PC-3 (cell line): ENCODE measurements around the gene ASCL2. TPM values are rescaled to one million over a fixed set of nuclear protein-coding genes. Genes with fewer than 3 reads are reported as not detected.
"Not testable (repeated sequence)": the region's sequence is repeated elsewhere in the genome, so short reads cannot be mapped to it uniquely, and the experiment has no call there.

Experiments
- ATAC-seq: fragments of 200-7000 bp; cut with Tn5 transposase; 2 replicates; pipeline ENCODE4 v1.9.1; 2020; ENCODE audit warnings: mild to moderate bottlenecking, moderate library complexity
- BruUV-seq: library from RNA; stranded (reverse); fragments of 400-500 nt; replicated peaks from 2 replicates; lab custom pipeline; 2021; lab: Mats Ljungman, UMichigan
- CTCF ChIA-PET: fragments of 300-600 bp; sonication (Branson Sonifier 250); formaldehyde crosslinking; loops from one replicate; lab custom pipeline; 2022; ENCODE audit warnings: antibody characterized with exemption; lab: Charles Lee
- POLR2A ChIA-PET: fragments of 300-600 bp; sonication (Branson Sonifier 250); formaldehyde crosslinking; loops from one replicate; lab custom pipeline; 2022; ENCODE audit warnings: antibody characterized with exemption; ENCODE audit not compliant: unreplicated experiment; lab: Charles Lee
- DNase-seq: peaks from one replicate; pipeline ENCODE4 v3.0.0-alpha.2; 2015
- H2AFZ ChIP-seq: fragments of 300-600 bp; sonication (generic); 2 replicates; pipeline ENCODE4 v1.6.0; 2016; ENCODE audit warnings: antibody characterized with exemption, low read length
- H3F3A ChIP-seq: fragments of 300-600 bp; sonication (generic); one replicate; pipeline ENCODE4 v1.6.0; 2017; ENCODE audit warnings: antibody characterized with exemption, low read length, control low read depth, mild to moderate bottlenecking; ENCODE audit not compliant: unreplicated experiment
- H3K27ac ChIP-seq: fragments of 300-600 bp; sonication (generic); 2 replicates; pipeline ENCODE4 v1.5.1; 2016; ENCODE audit warnings: mild to moderate bottlenecking, low read length
- H3K27me3 ChIP-seq: fragments of 300-600 bp; sonication (generic); 2 replicates; pipeline ENCODE4 v1.6.1; 2016; ENCODE audit warnings: low read length, mixed read lengths
- H3K36me3 ChIP-seq: fragments of 300-600 bp; sonication (generic); 2 replicates; pipeline ENCODE4 v1.6.1; 2016; ENCODE audit warnings: low read depth, mixed run types, low read length, mixed read lengths
- H3K4me1 ChIP-seq: fragments of 300-600 bp; sonication (generic); 2 replicates; pipeline ENCODE4 v1.5.1; 2016; ENCODE audit warnings: low read length; ENCODE audit not compliant: insufficient read depth
- H3K4me2 ChIP-seq: fragments of 300-600 bp; sonication (generic); 2 replicates; pipeline ENCODE4 v1.6.0; 2016; ENCODE audit warnings: low read length
- H3K4me3 ChIP-seq: fragments of 300-600 bp; sonication (generic); 2 replicates; pipeline ENCODE4 v1.5.1; 2016; ENCODE audit warnings: mild to moderate bottlenecking, low read length, mixed read lengths
- H3K79me2 ChIP-seq: fragments of 300-600 bp; sonication (generic); 2 replicates; pipeline ENCODE4 v1.6.1; 2017; ENCODE audit warnings: low read length, mixed read lengths
- H3K9ac ChIP-seq: fragments of 300-600 bp; sonication (generic); 2 replicates; pipeline ENCODE4 v1.6.0; 2016; ENCODE audit warnings: mild to moderate bottlenecking, low read length
- H3K9me2 ChIP-seq: fragments of 300-600 bp; sonication (generic); replicated peaks from 2 replicates; pipeline ENCODE4 v1.6.1; 2016; ENCODE audit warnings: mixed run types, low read length, mixed read lengths
- H3K9me3 ChIP-seq: fragments of 300-600 bp; sonication (generic); 2 replicates; pipeline ENCODE4 v1.6.1; 2016; ENCODE audit warnings: low read length, mixed read lengths
- H4K20me1 ChIP-seq: fragments of 300-600 bp; sonication (generic); 2 replicates; pipeline ENCODE4 v1.6.1; 2016; ENCODE audit warnings: low read length, mixed read lengths
- EZH2 ChIP-seq: fragments of 300-600 bp; sonication (generic); IDR thresholded peaks from one replicate; pipeline ENCODE4 v1.6.1; 2017; ENCODE audit warnings: antibody characterized with exemption, mild to moderate bottlenecking, low read length; ENCODE audit not compliant: unreplicated experiment
- EZH2phosphoT487 ChIP-seq: fragments of 300-600 bp; sonication (generic); IDR thresholded peaks from 2 replicates; pipeline ENCODE4 v1.6.1; 2018; ENCODE audit warnings: mild to moderate bottlenecking, antibody characterized with exemption, low read length, borderline replicate concordance
- intact Hi-C: fragments of 100-400 bp; cut with micrococcal nuclease; formaldehyde crosslinking; loops from 2 replicates; pipeline ENCODE4 v1.9.0; 2023
- total RNA-seq: library from RNA; depleted of rRNA; stranded (reverse); fragments of >200 nt; gene quantifications from 2 replicates; pipeline ENCODE4 v1.2.3, GENCODE V29; 2014
- TF ChIP-seq, protein P1 (sequence below): fragments of 300-600 bp; sonication (generic); conservative IDR thresholded peaks from 2 replicates; pipeline ENCODE4 v1.5.1; 2017; ENCODE audit warnings: antibody characterized with exemption, low read depth, mild to moderate bottlenecking, low read length

Gene ASCL2
- total RNA-seq, 1 experiment from 2014 or later, result 1.1 TPM

GRCh38 chr11:2247496-2247895 lies 22.9 kb downstream of the ASCL2 start:
- no TSS peak for BruUV-seq

DNA sequence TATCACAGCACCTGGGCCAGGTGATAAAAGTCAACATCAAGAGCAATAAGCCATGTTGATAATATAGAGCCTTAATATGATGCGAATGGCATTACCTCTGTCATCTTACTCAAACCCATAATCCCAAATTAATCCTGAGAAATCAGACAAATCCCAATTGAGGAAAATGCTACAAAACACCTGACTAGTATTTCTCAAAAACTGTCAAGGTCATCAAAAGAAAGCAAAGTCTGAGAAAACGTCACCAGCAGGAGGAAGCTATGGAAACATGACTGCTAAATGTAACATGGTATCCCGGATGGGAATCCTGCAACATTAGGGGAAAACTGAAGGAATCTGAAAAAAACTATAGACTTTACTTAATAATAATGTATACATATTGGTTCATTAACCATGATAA lies 29.6 kb downstream of the ASCL2 start:
- Histone ChIP-seq H4K20me1 (no peaks in the 10 kb centered on the region), H3K4me1 (no peaks in the 10 kb centered on the region), H3K4me2 (no peak overlapping the region), H3F3A (no peaks in the 10 kb centered on the region), H3K9me2 (no peaks in the 10 kb centered on the region), H3K27me3 (no peaks in the 10 kb centered on the region; the same call in 1 of the 2 replicates), H3K9me3 (peaks cover 4% of the 10 kb centered on the region; the same call in 1 of the 2 replicates), H3K9ac (no peak overlapping the region), H3K4me3 (no peak overlapping the region), H2AFZ (no peak overlapping the region), H3K36me3 (no peaks in the 10 kb centered on the region), H3K79me2 (no peaks in the 10 kb centered on the region), H3K27ac (no peak overlapping the region)
- BruUV-seq, result no TSS peak
- CTCF ChIA-PET, result no interaction called here
- DNase-seq (no peak), ATAC-seq (no peak)
- POLR2A ChIA-PET, result no interaction called here
- TF ChIP-seq, protein P1, sequence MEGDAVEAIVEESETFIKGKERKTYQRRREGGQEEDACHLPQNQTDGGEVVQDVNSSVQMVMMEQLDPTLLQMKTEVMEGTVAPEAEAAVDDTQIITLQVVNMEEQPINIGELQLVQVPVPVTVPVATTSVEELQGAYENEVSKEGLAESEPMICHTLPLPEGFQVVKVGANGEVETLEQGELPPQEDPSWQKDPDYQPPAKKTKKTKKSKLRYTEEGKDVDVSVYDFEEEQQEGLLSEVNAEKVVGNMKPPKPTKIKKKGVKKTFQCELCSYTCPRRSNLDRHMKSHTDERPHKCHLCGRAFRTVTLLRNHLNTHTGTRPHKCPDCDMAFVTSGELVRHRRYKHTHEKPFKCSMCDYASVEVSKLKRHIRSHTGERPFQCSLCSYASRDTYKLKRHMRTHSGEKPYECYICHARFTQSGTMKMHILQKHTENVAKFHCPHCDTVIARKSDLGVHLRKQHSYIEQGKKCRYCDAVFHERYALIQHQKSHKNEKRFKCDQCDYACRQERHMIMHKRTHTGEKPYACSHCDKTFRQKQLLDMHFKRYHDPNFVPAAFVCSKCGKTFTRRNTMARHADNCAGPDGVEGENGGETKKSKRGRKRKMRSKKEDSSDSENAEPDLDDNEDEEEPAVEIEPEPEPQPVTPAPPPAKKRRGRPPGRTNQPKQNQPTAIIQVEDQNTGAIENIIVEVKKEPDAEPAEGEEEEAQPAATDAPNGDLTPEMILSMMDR, result no peak
- TF ChIP-seq EZH2 (no peak), EZH2phosphoT487 (no peak)
- intact Hi-C loops, result no loop called here

More at GRCh38 chr11:2247496-2247895, 22.9 kb downstream of the ASCL2 start:
- TF ChIP-seq EZH2phosphoT487 (no peak), EZH2 (no peak)
- TF ChIP-seq, protein P1, result no peak
- H3K36me3 ChIP-seq, result no peaks in the 10 kb centered on the region
- ATAC-seq, result no peak
- H3K27ac ChIP-seq, result no peak overlapping the region
- H2AFZ ChIP-seq, result no peak overlapping the region
- no peaks in the 10 kb centered on the region for H4K20me1 ChIP-seq
- no peaks in the 10 kb centered on the region for H3K4me1 ChIP-seq
- H3K27me3 ChIP-seq, result no peaks in the 10 kb centered on the region; the same call in 1 of the 2 replicates
- POLR2A ChIA-PET, result no interaction called here
- no peaks in the 10 kb centered on the region for H3K9me2 ChIP-seq
- intact Hi-C loops, result no loop called here
- H3K9ac ChIP-seq, result no peak overlapping the region
- H3K4me2 ChIP-seq, result no peak overlapping the region
- H3K4me3 ChIP-seq, result no peak overlapping the region
- no peaks in the 10 kb centered on the region for H3K79me2 ChIP-seq
- CTCF ChIA-PET, result no interaction called here
- H3K9me3 ChIP-seq, result peaks cover 3% of the 10 kb centered on the region; the same call in 1 of the 2 replicates
- DNase-seq, result no peak
- H3F3A ChIP-seq, result no peaks in the 10 kb centered on the region

DNA sequence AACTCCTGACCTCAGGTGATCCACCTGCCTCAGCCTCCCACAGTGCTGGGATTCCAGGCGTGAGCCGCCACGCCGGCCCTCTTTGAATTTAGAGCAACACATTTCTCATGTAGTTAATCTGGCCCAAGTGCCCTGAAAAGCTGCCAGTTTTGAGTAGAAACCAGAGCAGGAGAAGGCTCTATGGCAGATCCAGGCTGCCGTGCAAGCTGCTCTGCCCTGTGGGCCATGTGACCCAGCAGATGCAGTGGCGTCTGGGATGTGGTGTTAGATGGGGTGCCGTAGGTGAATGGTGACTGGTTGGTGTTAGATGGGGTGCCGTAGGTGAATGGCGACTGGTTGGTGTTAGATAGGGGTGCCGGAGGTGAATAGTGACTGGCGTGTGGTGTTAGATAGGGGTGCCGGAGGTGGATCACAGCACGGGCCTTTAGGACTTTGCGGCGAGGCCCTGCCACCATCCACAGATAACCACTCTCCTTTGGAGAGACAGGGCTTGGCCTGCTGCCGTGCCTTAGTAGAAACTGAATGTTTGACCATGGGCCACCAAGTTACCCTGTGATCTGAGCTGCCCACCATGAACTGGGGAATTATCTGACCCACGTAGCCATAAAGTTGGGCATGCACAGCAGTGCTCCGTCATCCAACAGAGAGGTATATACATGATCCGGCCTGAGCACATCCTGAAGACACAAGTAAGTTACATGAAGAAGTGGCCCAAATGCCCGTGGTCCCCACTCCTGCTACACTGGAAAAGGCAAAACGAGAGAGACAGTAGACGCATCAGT lies 32.7 kb downstream of the ASCL2 start:
- POLR2A ChIA-PET, result no interaction called here
- Histone ChIP-seq H3K79me2 (no peaks in the 10 kb centered on the region), H3K36me3 (no peaks in the 10 kb centered on the region), H3K4me3 (no peak overlapping the region), H3K27me3 (no peaks in the 10 kb centered on the region; the same call in 1 of the 2 replicates), H3K4me2 (no peak overlapping the region), H3K9ac (no peak overlapping the region), H2AFZ (no peak overlapping the region), H3K27ac (no peak overlapping the region), H3K9me3 (peaks cover 3% of the 10 kb centered on the region; the same call in 1 of the 2 replicates), H3K9me2 (no peaks in the 10 kb centered on the region), H3K4me1 (no peaks in the 10 kb centered on the region), H3F3A (no peaks in the 10 kb centered on the region), H4K20me1 (no peaks in the 10 kb centered on the region)
- no TSS peak for BruUV-seq
- TF ChIP-seq EZH2phosphoT487, result no peak
- TF ChIP-seq EZH2, result no peak
- TF ChIP-seq, protein P1, result no peak
- intact Hi-C loops, result no loop called here
- no peak for DNase-seq
- CTCF ChIA-PET, result no interaction called here
- no peak for ATAC-seq

DNA sequence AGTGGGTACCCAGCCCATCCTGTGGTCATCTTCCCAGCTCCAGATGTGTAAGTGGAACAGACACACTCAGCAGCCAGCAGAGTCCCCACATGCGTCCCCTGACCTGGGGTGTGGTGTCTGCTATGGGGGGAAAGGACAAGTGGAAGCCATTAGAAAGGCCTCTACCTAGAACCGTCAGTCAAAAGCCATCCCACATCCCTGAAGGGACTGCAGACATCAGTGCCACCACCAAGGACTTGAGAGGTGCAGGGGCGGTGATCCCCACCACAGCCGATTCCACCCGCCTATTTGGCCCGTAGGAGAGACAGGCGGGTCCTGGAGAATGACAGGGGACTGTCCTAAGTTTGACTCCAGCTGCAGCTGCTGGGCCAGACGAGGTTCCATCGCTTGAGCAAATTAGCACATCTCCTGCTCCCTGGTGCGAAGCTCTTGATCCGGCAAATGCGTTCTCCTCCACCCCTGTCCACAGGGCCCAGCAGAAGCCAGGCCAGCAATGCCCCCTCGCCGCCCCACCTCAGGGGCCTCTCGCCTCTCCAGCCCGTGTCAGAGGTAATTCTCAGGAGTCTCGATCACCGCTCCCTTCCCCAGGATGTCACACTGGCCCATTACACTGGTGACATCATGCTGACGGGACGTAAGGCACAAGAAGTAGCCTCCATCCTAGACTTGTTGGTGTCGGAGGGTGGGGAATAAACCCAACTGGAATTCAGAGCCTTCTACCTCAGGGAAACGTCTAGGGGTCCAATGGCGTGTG lies 33.8 kb downstream of the ASCL2 start:
- H3K9me2 ChIP-seq, ATAC-seq, H3F3A ChIP-seq, POLR2A ChIA-PET, CTCF ChIA-PET, H3K4me3 ChIP-seq, H2AFZ ChIP-seq, H3K27ac ChIP-seq, H4K20me1 ChIP-seq, H3K4me2 ChIP-seq, DNase-seq, H3K9me3 ChIP-seq, intact Hi-C loops, BruUV-seq, H3K36me3 ChIP-seq, H3K9ac ChIP-seq, H3K79me2 ChIP-seq, H3K4me1 ChIP-seq: not testable (repeated sequence)
- peaks cover 10% of the 10 kb centered on the region for H3K27me3 ChIP-seq
